ENCODE measurements around the gene ITGB3.
A peak's percentile ranks its signal among the peaks of the same experiment; 100 is the strongest.

ITGB3 gene

DNA sequence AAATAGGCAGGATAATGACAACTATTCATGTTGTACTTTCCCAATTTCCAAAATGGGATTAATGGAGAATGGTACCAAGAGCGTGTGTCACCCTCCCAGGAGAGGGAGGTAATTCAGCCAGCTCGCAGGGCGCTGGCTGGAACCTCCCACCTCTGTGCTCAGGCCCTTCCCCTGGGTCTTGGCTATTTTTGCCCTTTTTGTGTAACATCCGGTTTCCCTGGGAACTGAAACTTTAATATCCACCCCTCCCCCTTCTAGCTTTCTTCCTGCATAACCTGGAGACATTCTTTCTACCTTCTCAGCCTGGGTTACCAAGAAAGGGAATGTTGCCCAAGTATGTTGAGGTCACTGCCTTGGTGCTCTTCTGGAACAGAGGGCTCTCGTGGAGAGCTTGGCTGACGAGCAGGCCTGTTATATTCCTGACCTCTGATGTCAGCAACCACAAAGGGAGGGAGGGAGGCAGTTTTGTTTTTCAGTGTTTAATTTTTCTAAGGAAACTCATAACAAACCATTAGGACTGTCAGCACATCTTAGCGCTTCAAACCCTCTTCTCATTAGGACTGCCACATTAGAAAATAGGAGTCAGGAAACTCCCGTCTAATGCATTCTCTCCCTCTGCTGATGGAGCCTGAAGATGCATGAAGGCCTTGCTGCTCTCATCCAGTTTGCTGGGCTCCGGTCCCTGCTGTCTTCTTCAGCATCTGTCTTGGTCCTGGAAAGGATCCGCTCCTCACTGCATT lies 25.6 kb downstream of the ITGB3 start:
- Histone ChIP-seq H3K27me3 (ENCODE audit: low read depth) (no peaks in the 10 kb centered on the region), H3K4me1 (peaks cover 19% of the 10 kb centered on the region), H3K9me3 (no peaks in the 10 kb centered on the region), H3K4me3 (no peak overlapping the region), H3K36me3 (replicated peaks) (no peaks in the 10 kb centered on the region)
- in situ Hi-C loops (cut with MboI; ENCODE audit: low sequenced_read_pairs): no loop called here
- DNase-seq (ENCODE audit: low spot score in 2 of 2): peak in 1 of 2 experiments; percentile 38

- Histone ChIP-seq H3K4me3 (no peak overlapping the region), H3K4me1 (peaks cover 19% of the 10 kb centered on the region), H3K27me3 (ENCODE audit: low read depth) (no peaks in the 10 kb centered on the region), H3K36me3 (replicated peaks) (no peaks in the 10 kb centered on the region), H3K9me3 (no peaks in the 10 kb centered on the region)
- no peak for DNase-seq (ENCODE audit: low spot score in 2 of 2)
- in situ Hi-C loops (cut with MboI; ENCODE audit: low sequenced_read_pairs): no loop called here
These were observed 26.6 kb downstream of the ITGB3 start for GRCh38 chr17:47280072-47280811.

DNA sequence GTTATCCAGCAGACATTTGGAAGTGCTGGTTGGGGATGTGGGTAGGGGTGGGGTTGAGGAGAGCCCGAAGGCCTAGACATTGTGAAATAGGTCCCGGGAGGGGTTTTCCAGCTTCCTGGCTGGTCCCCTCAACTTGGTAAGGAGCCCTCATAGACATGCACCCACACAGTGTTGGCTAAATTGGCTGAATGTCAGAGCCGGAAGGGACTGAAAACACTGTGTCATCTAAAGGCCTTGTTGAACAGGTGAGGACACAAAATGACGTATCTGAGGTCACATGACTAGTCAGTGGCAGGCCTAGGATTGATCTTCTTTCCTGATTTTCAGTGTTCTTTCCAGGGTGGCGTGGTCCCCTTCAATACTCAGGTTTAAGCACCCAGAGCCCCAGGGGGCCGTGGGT lies 27.6 kb downstream of the ITGB3 start:
- Histone ChIP-seq H3K36me3 (replicated peaks) (no peaks in the 10 kb centered on the region), H3K9me3 (no peaks in the 10 kb centered on the region), H3K4me3 (no peak overlapping the region), H3K27me3 (ENCODE audit: low read depth) (no peaks in the 10 kb centered on the region), H3K4me1 (peaks cover 16% of the 10 kb centered on the region)
- in situ Hi-C loops (cut with MboI; ENCODE audit: low sequenced_read_pairs): no loop called here
- DNase-seq (ENCODE audit: low spot score in 2 of 2): no peak

GRCh38 chr17:47285003-47285402 lies 31.4 kb downstream of the ITGB3 start:
- Histone ChIP-seq H3K27me3 (ENCODE audit: low read depth) (no peaks in the 10 kb centered on the region), H3K9me3 (no peaks in the 10 kb centered on the region), H3K4me1 (no peaks in the 10 kb centered on the region), H3K4me3 (no peak overlapping the region), H3K36me3 (replicated peaks) (no peaks in the 10 kb centered on the region)
- DNase-seq (ENCODE audit: low spot score in 2 of 2): no peak
- in situ Hi-C loops (cut with MboI; ENCODE audit: low sequenced_read_pairs): no loop called here

DNA sequence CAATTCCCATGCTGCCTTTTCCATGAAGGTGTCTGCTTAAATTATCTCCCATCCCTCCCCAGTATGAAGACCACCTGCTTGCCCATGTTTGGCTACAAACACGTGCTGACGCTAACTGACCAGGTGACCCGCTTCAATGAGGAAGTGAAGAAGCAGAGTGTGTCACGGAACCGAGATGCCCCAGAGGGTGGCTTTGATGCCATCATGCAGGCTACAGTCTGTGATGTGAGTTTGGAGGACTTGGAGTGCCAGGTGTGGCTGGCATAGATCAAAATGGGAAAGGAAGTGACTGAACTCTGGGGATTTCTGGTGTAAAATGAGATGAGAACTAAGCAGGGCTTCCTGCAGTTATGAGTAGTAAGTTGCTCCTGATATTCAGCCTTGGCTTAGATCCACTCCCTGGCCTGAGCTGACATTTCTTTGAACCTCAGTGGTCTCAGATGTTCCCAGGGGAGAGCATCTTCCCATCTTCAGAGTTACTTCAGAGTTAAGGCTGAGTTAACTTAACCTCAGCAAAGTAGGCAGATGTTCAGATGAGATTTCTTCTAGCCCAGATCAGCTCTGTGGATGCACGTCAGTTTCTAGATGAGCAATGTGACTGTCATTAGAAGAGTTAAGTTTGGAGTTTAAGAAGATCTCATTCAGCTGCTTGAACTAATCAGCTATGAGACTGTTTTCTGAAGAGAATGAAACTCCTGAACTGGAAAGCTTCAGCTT lies 32.7 kb downstream of the ITGB3 start:
- Histone ChIP-seq H3K27me3 (ENCODE audit: low read depth) (no peaks in the 10 kb centered on the region), H3K4me1 (no peaks in the 10 kb centered on the region), H3K36me3 (replicated peaks) (no peaks in the 10 kb centered on the region), H3K9me3 (no peaks in the 10 kb centered on the region), H3K4me3 (no peak overlapping the region)
- in situ Hi-C loops (cut with MboI; ENCODE audit: low sequenced_read_pairs): no loop called here
- no peak for DNase-seq (ENCODE audit: low spot score in 2 of 2)

DNA sequence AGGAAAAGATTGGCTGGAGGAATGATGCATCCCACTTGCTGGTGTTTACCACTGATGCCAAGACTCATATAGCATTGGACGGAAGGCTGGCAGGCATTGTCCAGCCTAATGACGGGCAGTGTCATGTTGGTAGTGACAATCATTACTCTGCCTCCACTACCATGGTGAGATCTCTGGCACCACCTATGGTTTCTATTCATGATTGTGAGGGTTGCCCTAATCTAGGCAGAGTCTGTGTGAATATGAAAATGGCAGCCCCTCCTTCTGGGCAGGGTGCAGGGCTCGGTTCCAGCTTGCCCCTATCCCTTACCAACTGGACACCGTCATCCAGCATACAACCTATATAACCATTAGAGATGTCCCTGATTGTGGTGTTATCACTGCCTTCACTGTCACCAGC lies 33.4 kb downstream of the ITGB3 start:
- no peak overlapping the region for H3K4me3 ChIP-seq
- in situ Hi-C loops (cut with MboI; ENCODE audit: low sequenced_read_pairs): no loop called here

GRCh38 chr17:47287639-47288038 lies 34.0 kb downstream of the ITGB3 start:
- H3K4me1 ChIP-seq: no peaks in the 10 kb centered on the region
- no peak for DNase-seq (ENCODE audit: low spot score in 2 of 2)
- H3K4me3 ChIP-seq: no peak overlapping the region
- in situ Hi-C loops (cut with MboI; ENCODE audit: low sequenced_read_pairs): no loop called here
- H3K27me3 ChIP-seq (ENCODE audit: low read depth): no peaks in the 10 kb centered on the region
- no peaks in the 10 kb centered on the region for H3K36me3 ChIP-seq (replicated peaks)
- no peaks in the 10 kb centered on the region for H3K9me3 ChIP-seq

More for the DNA sequence above, 33.4 kb downstream of the ITGB3 start:
- Histone ChIP-seq H3K4me1 (no peaks in the 10 kb centered on the region), H3K9me3 (no peaks in the 10 kb centered on the region), H3K27me3 (ENCODE audit: low read depth) (no peaks in the 10 kb centered on the region), H3K36me3 (replicated peaks) (no peaks in the 10 kb centered on the region)
- no peak for DNase-seq (ENCODE audit: low spot score in 2 of 2)

GRCh38 chr17:47288531-47289116 lies 35.0 kb downstream of the ITGB3 start:
- in situ Hi-C loops (cut with MboI; ENCODE audit: low sequenced_read_pairs): no loop called here
- no peak overlapping the region for H3K4me3 ChIP-seq

GRCh38 chr17:47289302-47289701 lies 35.7 kb downstream of the ITGB3 start:
- Histone ChIP-seq H3K4me3 (no peak overlapping the region), H3K36me3 (replicated peaks) (no peaks in the 10 kb centered on the region), H3K4me1 (no peaks in the 10 kb centered on the region), H3K27me3 (ENCODE audit: low read depth) (no peaks in the 10 kb centered on the region), H3K9me3 (no peaks in the 10 kb centered on the region)
- DNase-seq (ENCODE audit: low spot score in 2 of 2): no peak
- in situ Hi-C loops (cut with MboI; ENCODE audit: low sequenced_read_pairs): no loop called here

More at GRCh38 chr17:47288531-47289116, 35.0 kb downstream of the ITGB3 start:
- Histone ChIP-seq H3K4me1 (no peaks in the 10 kb centered on the region), H3K9me3 (no peaks in the 10 kb centered on the region), H3K27me3 (ENCODE audit: low read depth) (no peaks in the 10 kb centered on the region), H3K36me3 (replicated peaks) (no peaks in the 10 kb centered on the region)
- DNase-seq (ENCODE audit: low spot score in 2 of 2): no peak

- Histone ChIP-seq H3K9me3 (no peaks in the 10 kb centered on the region), H3K27me3 (ENCODE audit: low read depth) (no peaks in the 10 kb centered on the region), H3K4me1 (no peaks in the 10 kb centered on the region), H3K36me3 (replicated peaks) (no peaks in the 10 kb centered on the region), H3K4me3 (no peak overlapping the region)
- no peak for DNase-seq (ENCODE audit: low spot score in 2 of 2)
- in situ Hi-C loops (cut with MboI; ENCODE audit: low sequenced_read_pairs): no loop called here
These were observed 37.2 kb downstream of the ITGB3 start for GRCh38 chr17:47290870-47291241.

DNA sequence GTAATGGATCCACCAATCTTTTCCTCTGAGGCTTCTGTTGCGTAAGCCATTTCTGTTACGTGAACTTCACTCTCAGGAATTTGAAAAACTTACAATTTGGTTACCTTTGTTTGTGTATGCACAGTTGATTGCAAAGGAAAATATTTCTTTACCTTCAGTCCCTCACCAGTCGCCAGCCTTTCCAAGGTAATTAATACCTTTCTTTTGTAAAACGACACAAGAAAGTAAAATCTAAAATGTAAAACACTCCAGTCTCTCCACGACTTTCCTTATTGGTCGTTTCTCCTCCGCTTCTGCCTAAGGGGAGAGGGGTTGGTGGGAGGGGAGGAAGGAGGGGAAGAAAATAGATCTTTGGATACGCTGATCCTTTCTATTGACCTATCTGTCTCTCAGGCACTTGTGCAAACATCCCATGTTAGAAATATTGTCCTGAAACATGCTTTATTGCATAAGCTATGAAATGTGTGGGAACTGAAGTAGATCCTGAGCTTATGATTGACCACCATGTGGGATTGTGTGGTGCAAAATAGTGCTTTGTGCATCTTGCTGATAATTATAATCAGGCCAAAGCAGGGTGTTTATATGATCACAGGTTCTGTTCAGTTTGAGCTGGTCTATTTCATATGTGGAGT lies 37.7 kb downstream of the ITGB3 start:
- H3K4me3 ChIP-seq: no peak overlapping the region
- DNase-seq (ENCODE audit: low spot score in 2 of 2): no peak
- no peaks in the 10 kb centered on the region for H3K36me3 ChIP-seq (replicated peaks)
- H3K9me3 ChIP-seq: no peaks in the 10 kb centered on the region
- no peaks in the 10 kb centered on the region for H3K4me1 ChIP-seq
- in situ Hi-C loops (cut with MboI; ENCODE audit: low sequenced_read_pairs): no loop called here
- no peaks in the 10 kb centered on the region for H3K27me3 ChIP-seq (ENCODE audit: low read depth)

- no peaks in the 10 kb centered on the region for H3K27me3 ChIP-seq (ENCODE audit: low read depth)
- in situ Hi-C loops (cut with MboI; ENCODE audit: low sequenced_read_pairs): no loop called here
- H3K4me3 ChIP-seq: no peak overlapping the region
- no peaks in the 10 kb centered on the region for H3K36me3 ChIP-seq (replicated peaks)
- no peak for DNase-seq (ENCODE audit: low spot score in 2 of 2)
- no peaks in the 10 kb centered on the region for H3K4me1 ChIP-seq
- no peaks in the 10 kb centered on the region for H3K9me3 ChIP-seq
These were observed 38.6 kb downstream of the ITGB3 start for GRCh38 chr17:47292206-47292605.

GRCh38 chr17:47295037-47295873 lies 41.6 kb downstream of the ITGB3 start:
- H3K4me1 ChIP-seq: no peaks in the 10 kb centered on the region
- H3K4me3 ChIP-seq: no peak overlapping the region
- no peaks in the 10 kb centered on the region for H3K36me3 ChIP-seq (replicated peaks)
- no peaks in the 10 kb centered on the region for H3K9me3 ChIP-seq
- in situ Hi-C loops (cut with MboI; ENCODE audit: low sequenced_read_pairs): no loop called here
- DNase-seq (ENCODE audit: low spot score in 2 of 2): no peak
- H3K27me3 ChIP-seq (ENCODE audit: low read depth): no peaks in the 10 kb centered on the region
